COLO829 (cell line): Measurements from ENCODE around the gene CPXM2.

ENCODE experiments used
- DNase-seq: peaks from one replicate; pipeline ENCODE4 v3.0.0; 2012; ENCODE audit warnings: low spot score

CPXM2 gene

DNA sequence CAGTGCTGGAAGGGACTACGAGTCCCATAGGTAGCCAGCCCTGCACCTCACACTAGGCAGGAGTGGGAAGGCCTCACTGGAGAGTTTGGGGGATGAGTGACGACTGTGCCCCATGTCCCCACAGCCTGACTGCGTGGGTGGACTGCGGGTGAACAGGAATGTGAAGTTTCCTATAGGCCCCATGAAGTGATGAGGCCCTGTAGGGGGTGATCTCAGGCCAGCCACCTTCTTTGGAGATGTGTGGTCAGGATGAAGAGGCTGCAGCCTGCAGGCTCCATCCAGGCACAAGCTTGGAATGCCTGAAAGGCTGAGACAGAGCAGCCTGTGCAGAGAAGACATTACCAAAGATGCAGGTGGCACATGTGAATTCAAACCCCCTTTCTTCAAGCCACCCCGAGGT lies 94.9 kb downstream of the CPXM2 start:
- no peak for DNase-seq

DNA sequence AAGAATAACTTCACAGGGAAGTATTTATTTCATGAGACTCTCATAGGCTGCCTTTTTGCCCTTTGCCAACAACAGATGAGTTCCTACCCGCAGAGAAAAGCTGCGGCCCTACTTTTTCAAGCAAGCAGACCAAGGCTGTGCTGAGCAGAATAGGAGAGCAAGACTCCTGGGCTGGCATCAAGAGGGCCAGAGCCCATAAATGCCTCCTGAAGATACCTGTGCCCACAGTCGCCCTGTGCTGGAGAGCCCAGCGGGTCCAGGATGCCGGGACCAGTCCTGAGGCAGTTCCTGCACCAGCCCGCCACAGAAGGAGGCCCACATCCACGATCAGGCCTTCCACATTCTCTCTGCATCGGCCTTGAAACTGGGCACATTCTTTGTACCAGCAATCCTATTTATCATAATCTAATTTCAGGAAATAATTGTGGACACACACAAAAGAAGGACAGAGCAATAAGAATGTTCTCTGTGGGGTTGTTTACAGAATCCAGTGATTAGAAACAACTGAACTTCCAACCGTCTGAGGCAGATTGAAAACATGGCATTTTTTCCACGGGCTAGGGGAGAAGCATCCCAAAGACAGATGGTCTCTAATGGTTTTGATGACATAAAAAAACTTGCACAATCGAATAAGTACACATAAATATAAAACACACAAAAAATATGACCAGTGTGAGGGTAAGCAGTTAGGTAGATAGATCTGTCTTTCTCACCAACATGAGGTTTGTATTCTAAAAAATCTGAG lies 95.6 kb downstream of the CPXM2 start:
- DNase-seq, result no peak

DNA sequence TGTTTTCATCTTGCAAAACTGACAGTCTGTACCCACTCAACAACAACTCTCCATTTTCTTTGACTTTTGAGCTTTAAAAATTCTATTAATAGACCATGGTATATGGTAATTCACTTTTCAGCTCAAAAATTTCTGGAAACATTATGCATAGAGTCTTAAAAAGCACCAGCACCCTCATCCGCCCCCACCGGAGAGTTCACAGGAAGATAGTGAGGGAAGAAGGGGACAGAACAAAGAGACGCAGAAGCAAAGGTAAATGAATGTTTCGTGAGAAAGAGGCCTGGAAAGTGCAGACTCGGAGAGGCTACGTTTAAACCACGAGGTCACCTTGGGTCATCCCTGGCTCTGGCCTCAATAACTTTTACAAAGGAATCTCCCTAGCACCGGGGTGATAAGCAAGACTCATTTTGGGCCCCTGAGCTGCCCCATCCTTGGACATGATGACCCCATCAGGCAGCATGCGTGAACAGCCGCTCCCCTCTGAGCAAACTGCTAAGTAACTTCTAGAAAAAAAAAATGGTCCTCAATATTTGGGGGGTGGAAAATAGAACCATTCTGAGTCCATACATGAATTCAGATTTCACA lies 96.3 kb downstream of the CPXM2 start:
- no peak for DNase-seq

DNA sequence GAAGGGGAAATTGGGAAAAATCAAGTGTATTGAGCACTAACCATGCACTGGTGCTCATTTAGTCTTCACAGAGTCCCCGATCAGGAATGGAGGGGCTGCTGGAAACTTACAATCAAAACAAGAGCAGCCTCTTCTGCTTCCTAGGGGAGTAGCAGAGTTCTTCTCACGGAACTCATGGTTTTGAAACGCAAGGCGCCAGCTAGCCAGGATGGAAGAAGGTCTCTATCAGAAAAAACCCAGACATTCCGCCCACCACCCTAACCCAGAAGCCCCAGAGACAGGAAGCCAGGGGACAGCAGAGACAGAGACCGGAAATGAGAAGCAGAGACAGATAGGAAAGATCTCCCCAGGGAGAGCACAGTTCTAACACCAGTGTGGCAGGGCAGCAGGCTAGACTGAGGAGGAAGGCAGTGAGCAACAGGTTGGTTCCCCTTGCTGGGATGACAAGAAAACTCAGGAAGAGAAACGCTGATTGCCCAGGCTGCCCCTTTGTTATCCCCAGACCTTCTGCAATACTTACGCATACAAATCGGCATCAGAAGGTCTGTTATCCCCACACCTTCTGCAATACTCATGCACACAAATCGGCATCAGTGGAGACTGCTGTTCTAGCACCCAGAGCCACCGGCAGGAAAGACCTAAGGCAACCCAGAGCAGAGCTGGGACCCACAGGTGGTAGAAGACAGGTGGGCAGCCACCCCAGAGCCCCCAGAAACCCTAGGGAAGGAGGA lies 99.2 kb downstream of the CPXM2 start:
- no peak for DNase-seq

DNA sequence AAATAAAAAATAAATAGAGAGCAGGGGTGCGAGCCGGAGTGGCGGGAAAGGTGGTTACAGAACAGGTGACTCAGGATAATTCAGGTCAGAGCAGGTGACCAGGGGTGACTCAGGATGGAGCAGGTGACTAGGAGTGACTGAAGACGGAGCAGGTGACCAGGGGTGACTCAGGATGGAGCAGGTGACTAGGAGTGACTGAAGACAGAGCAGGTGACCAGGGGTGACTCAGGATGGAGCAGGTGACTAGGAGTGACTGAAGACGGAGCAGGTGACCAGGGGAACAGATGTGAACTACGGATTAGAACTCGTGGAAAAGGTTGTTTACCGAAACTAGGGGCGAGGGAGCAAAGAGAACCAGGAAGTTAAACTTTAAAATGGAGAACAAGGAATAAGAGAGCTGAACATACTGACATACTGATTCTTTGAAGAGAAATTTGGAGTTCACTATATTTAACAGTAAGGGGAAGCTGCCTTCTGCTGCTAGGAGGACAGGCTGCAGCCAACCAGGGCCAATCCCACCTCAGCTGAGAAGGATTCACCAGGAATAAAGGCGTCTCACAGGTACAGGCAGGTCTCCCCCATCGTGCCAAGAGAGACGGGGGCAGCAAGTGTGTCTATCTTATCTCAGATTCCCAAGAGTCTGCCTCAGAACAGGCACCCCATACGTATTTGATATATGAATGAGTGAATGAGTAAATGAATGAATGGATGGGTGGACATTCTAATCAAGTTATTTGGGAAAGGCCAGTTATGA lies 101.3 kb downstream of the CPXM2 start:
- no peak for DNase-seq

DNA sequence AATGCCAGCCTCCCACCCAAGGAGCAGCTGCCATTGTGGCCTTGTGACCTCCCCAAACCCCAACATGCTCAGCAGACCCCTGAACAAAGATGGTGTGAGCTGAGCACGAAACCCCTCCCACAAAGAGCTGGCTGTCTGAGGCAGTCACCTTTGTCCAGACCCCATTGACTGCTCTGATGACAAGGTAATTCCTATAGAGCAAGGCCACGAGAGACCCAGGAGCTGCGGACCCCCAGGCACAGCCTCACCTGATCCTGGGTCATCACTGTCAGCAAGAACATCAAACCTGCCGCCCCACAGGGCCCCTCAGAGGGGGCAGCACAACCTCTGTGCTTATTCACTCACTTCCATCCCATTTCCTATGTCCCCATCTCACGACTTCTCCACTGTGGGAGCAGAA lies 102.6 kb downstream of the CPXM2 start:
- DNase-seq, result no peak

DNA sequence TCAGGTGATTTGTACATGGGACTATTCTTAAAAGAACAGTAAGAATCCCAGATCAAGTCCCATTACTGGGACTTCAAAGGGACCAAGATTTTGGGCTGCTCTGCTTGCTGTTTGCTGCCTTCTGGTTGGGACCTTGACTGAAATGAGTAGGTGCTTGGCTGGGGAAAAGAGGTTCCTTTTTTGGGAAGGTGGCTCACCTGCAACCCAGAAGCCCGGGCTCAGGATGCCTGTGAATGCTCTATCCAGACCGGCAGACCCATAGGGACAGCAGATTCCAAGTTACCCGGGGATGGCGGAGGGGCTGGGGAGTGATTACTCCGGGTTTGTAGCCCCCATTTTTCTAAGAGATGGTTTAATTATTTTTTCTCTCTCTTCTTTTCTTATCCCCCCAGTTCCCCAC lies 104.0 kb downstream of the CPXM2 start:
- no peak for DNase-seq

DNA sequence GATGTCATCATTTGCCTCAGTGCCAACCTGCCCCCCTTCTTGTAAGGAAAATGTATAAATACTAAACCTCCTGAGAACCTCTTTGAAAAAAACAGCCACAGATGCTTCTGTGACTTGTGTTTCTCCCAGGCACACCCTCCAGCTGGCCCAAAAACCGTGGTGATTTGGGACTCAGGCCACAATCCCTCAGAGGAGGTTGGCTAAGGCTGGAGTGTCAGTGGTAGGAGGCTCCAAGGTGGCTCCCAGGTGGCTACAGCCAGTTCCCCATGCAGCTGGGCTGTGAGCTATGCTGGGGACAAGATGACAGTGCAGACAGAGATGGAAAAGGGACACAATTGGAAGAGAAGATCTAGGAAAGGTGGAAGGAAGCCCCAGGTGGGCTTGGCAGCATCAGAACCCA lies 104.7 kb downstream of the CPXM2 start:
- no peak for DNase-seq

DNA sequence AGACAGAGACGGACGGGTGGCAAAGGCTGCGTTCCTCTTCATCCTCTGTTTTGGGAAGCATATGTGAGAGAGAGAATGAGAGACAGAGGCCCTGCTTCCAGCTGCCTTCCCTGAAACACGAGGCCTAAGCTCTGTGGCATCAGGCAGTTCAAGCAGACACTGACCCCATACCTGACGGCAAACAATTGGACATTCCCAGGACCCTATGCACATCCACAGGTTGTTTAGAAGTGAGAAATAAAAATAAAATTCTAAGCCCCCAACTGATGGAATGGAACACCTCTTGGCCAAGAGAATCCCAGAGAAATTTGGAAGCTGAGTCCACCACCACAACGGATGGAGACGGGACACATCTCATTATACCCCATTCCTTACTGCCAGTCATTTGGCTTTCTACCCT lies 105.3 kb downstream of the CPXM2 start:
- DNase-seq, result no peak

DNA sequence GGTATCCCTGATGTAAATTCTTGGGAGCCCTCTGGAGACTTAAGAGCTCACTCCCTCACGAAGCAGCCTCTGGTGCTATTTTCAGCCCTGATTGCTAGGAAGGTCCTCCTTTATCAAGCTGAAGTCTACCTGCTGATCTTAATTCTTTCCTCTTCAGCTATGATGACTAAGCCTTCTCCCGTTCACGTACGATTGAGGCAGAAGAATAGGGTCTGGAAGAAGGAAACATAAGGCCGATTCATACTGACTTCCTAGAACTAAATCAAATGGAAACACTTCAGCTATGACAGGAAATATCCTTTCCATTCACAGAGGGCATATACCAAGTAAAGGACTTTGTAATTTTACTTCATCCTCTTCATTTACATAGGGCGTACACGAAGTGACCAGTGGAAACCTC lies 107.0 kb downstream of the CPXM2 start:
- no peak for DNase-seq

DNA sequence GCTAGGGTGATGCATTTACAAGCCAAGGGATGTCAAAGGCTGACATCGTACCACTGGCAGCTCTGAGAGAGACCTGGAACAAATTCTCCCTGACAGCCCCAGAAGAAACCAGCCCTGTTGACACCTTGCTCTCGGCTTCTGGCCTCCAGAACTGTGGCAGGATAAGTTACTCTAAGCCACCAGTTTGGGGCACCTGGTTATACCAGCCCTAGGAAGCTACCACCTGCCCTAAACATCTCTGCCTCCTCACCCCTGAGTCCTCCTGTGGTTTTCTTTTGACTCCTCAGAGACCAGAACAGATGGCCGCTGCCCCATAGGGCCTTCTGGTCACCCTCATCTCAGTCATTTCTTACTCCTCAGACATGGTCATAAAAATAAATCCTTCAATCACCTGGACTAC lies 107.4 kb downstream of the CPXM2 start:
- no peak for DNase-seq

DNA sequence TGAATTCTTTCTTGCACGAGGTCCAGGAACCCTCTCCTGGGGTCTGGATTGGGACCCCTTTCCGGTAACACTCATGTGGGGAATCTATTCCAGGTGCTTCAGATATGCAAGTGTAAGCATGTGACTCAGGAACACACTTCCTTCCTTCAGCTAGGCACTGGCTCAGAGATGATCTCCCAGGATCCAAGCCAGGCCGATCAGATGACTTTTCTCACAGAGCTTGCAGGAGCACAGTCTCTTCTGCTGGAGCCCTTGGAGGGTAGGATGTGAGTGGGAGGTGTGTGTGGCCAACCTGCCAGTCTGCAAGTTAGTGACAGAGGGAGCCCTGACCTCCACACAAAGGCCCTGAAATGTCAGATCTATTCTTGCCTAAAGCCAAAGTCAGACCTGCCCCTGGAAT lies 108.3 kb downstream of the CPXM2 start:
- no peak for DNase-seq

DNA sequence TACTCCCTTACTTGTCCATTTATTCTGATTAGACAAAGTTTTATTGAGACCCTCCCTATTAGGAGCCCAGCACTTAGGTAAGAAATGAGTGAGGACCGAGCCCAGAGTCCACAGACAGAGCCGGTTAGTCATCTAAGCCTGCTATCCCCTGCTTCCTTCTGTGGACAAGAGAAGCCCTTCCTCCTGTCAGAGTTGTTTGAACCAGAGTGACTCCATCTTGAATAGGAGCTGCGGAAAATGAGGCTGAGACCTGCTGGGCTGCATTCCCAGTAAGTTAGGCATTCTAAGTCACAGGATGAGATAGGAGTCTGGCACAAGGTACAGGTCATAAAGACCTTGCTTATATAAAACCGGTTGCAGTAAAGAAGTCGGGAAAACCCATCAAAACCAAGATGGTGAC lies 109.1 kb downstream of the CPXM2 start:
- no peak for DNase-seq

DNA sequence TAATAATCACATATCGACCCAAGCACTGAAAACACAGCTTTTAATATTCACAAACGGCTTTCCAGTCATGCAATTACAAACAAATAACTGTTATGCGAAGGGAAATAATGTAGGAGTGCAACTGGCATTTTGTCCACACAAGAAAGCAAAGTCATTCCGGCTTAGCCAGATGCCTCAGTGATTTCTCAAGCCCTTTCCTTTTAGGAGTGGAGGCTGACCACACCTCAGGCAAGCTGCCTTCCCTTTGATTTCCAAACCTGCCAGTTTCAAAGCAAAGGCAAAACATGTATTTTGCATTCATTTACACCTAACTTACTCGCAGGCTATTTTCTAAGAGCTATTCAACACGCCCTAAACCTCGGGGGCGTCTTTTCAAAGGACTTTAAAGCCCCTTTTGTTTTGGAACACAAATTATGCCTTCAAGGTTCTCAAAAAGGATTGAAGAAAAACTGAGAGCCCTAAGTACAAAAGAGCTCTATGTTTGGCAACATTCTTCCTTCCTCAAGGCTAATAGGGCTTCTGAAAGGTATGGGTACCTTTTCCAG lies 109.6 kb downstream of the CPXM2 start:
- no peak for DNase-seq

DNA sequence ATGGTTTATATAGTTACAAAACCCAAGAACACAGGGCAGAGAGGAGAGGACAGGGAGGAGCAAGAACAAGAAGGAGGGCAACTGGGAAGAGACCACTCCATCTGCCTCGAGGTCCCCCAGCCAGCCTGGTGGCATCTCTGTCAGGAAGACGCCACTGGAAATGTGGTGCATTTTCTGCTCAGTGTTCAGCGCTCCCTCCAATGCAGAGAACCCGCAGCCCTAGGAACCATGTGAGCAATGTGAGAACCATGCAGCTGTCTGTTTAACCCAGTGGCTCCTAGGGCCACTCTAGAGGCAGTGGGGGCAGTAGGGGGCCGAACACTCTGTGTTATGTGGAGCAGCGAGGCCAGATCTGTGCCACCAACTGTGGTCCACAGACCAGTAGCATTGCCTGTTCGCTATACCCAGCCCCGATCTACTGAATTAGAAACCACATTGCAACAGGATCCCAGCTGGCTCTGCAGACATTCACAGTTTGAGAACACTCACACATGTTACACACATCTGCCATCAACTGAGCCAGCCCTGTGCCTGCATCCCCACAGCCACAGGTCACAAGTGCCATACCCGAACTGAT lies 110.2 kb downstream of the CPXM2 start:
- DNase-seq, result no peak

DNA sequence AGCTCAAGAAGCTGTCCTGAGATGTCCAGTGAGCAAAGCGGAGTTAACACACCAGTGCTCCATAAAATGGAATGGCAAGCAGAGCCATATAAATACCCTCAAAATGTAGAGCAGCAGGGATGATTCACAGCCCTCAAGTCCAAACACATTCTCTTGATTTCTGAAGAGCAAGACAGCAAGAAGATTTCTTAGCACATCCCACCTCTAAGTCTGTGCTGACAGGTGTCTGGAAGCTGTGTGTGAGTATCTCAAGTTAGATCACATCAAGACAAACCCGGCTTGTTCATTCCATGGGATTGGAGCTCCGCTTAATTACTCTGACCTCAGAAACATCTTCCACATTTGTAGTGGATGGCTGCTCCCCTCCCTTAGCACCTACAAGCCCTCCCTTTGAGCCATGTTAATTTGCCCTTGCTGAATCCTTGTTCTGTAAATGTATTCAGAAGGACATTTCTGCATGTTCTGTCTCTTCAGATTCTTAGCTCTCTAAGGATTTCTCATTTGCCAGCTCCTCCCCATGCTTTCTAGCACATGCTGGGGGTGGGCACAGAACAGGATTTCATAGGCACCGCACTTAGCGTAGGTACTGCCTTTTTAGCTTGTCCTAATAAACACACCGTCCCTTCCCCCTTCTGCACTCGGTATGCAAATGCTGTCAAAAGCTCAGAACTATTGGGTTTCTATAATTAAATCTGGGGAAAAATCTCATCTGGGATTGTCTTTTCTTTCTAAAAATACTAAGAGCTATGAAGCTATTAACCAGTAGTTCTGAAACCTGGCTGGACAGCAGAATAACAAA lies 112.7 kb downstream of the CPXM2 start:
- DNase-seq, result no peak

DNA sequence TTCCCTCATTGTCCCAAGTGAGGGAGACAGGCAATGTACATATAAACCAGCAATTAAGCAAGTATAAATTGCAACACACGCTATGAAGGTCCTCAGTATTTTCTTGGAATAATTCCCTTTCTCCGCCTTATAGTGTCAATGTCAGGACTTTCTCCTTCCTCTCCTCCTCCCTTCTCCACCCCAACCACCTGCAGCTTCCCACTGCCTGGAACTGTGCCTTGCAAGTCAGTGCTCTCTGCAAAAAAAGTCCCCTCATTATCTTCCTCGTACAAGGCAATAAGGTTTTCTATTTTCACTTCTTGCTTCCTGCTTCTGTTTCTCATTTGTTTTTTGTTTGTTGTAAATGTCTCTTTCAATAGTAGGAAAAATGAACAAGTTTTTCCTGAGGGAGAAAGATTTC lies 113.7 kb downstream of the CPXM2 start:
- no peak for DNase-seq

DNA sequence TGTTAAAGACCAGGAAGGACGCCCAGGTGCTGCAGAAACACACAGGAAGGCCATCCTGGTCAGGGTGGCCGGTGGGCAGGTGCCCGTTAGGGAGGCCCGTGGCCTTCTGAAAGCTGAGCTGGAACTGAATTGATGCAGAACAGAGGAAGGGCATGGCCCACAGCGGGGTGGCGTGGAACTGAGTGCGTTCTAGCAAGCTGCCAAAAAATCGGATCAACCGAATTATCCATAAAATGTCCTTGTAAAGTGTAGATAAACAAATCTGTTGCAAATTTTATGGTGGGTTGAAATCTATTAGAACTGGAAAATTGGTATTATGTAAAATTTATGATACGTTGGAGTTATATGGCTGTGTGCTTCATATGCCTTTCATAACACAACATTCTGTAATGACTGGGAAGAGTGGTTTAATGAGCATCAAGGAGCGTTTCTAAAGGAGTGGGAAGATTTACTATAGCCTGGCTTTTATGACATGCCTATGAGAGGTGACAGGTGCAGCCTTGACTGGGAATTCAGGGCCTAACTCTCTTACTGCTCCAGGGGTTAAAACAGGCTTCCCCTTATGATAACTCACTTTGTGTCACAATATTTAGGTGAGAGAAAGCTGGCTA lies 117.4 kb downstream of the CPXM2 start:
- DNase-seq, result no peak

DNA sequence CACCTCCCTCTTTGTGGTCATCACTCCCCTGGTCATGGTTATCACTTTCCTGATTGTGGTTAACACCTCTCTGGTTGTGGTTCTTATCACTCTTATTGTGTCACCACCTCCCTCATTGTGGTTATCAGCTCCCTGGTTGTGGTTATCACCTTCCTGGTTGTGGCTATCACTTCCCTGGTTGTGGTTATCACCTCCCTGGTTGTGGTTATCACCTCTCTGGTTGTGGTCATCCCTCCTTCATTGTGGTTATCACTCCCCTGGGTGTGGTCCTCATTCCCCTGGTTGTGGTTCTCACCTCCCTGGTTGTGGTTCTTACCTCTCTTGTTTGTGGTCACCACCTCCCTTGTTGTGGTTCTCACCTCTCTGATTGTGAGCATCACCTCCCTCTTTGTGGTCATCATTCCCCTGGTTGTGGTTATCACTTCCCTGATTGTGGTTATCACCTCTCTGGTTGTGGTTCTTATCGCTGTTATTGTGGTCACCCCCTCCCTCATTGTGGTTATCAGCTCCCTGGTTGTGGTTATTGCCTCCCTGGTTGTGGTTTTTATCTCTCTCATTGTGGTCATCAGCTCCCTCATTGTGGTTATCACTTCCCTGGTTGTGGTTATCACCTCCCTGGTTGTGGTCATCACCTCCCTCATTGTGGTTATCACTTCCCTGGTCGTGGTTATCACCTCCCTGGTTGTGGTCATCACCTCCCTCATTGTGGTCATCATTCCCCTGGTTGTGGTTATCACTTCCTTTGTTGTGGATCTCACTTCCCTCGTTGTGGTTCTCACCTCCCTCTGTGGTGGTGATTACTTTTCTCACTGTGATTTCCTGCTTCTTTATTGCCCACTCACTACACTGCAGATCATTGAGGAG lies 118.7 kb downstream of the CPXM2 start:
- no peak for DNase-seq
